ENCODE measurements around the gene OSBPL2. TPM values are rescaled to one million over a fixed set of nuclear protein-coding genes. Genes with fewer than 3 reads are reported as not detected.

The OSBPL2 gene
- total and polyA plus RNA-seq, 9 of the 15 experiments (the other 6 are each of a cell fraction or from before 2014, with no cell fraction given) = 2.5 to 25.6 (median 14.1) TPM

GRCh38 chr20:62209850-62210495 is 28.3 kb upstream of the OSBPL2 start:
- H3K4me2 ChIP-seq (ENCODE audit: insufficient read depth, low read length) = no peak overlapping the region
- H4K20me1 ChIP-seq (replicated peaks; ENCODE audit: control insufficient read depth, insufficient read depth, low read length) = peaks cover 30% of the 10 kb centered on the region
- intact Hi-C loops (cut with micrococcal nuclease) (no loop called here), in situ Hi-C loops (cut with MboI) (no loop called here)
- no peak overlapping the region for H3K4me3 ChIP-seq
- no TSS peak for BruUV-seq (replicated peaks)
- no peaks in the 10 kb centered on the region for H3K36me3 ChIP-seq (ENCODE audit: control insufficient read depth, insufficient read depth, low read length)
- H2AFZ ChIP-seq (ENCODE audit: low read depth, low read length) = no peak overlapping the region
- FAIRE-seq = no peak
- peaks cover 4 to 54% of the 10 kb centered on the region in 2 experiments; a peak in 3 of 5 replicates for H3K4me1 ChIP-seq (replicated peaks in 1 of 2; ENCODE audit: control insufficient read depth in 2 of 2, insufficient read depth in 2 of 2, low read length in 2 of 2)
- no peaks in the 10 kb centered on the region for H3K79me2 ChIP-seq (ENCODE audit: control insufficient read depth, insufficient read depth, low read length)
- H3K9me1 ChIP-seq (ENCODE audit: control insufficient read depth, insufficient read depth, low read length) = peaks cover 3% of the 10 kb centered on the region
- POLR2A ChIA-PET = interaction anchor here (0.6 to 1.7 kb wide), 5 partner anchors 9 to 199 kb away, joined by 3 to 5 read pairs (median 4); no protein-coding TSS in a partner anchor
- WGBS (ENCODE audit: insufficient coverage, low coverage, missing lambda C conversion rate) = 27% methylated on average over 15 of the region's 17 CpGs
- CTCF ChIA-PET (ENCODE audit: low intra/inter-chr PET ratio) = no interaction called here
- peak overlapping the region in 1 of 2 experiments; percentile 45; a peak in 1 of 4 replicates for H3K9ac ChIP-seq (ENCODE audit: insufficient read depth in 1 of 2, low read depth in 2 of 2, low read length in 2 of 2)
- no peak for TF ChIP-seq ZFP36 (IDR thresholded peaks at IDR 0.05; ENCODE audit: low read depth, low read length, partially characterized antibody)
- TF ChIP-seq ZBTB7A (IDR thresholded peaks at IDR 0.05; ENCODE audit: borderline replicate concordance, control insufficient read depth, low read depth, low read length) = peak; percentile 27; the same call in 1 of the 2 replicates
- peak in 2 of 3 experiments; percentile 9 to 13; a peak in 2 of 6 replicates for TF ChIP-seq CTCF (IDR thresholded peaks at IDR 0.05 in 2 of 3, conservative IDR thresholded peaks at IDR 0.05 in 1 of 3; ENCODE audit: insufficient read depth in 2 of 3, low read depth in 1 of 3, low read length in 3 of 3)
- peaks cover 7 to 38% of the 10 kb centered on the region in 2 experiments; a peak in 4 of 5 replicates for H3K27me3 ChIP-seq (ENCODE audit: control insufficient read depth in 2 of 2, insufficient read depth in 2 of 2, low read length in 2 of 2)
- H3K27ac ChIP-seq (ENCODE audit: extremely low read depth, low read depth, low read length) = no peak overlapping the region
- no peak for DNase-seq (ENCODE audit: extremely low read depth in 1 of 4, low spot score in 3 of 4)
- H3K9me3 ChIP-seq (replicated peaks; ENCODE audit: control insufficient read depth, insufficient read depth, low read depth, low read length) = no peaks in the 10 kb centered on the region
- ATAC-seq = peak; percentile 27; the same call in 2 of the 3 replicates

All from K562 (cell line).